GM18951 (cell line): ENCODE measurements around the gene MAST2.

Experiments used
- POLR2A ChIP-seq: IDR thresholded peaks from 4 replicates; pipeline ENCODE4 v1.6.1; 2011; ENCODE audit warnings: mild to moderate bottlenecking; ENCODE audit not compliant: insufficient read length, insufficient read depth; ENCODE audit errors: extremely low read depth
- in situ Hi-C: fragments of 300-500 bp; cut with MboI; formaldehyde crosslinking; loops from one replicate; pipeline ENCODE4 v1.12.0; 2022; ENCODE audit warnings: low sequenced_read_pairs, mixed read lengths, inconsistent platforms; ENCODE audit not compliant: unreplicated experiment

Gene MAST2

DNA sequence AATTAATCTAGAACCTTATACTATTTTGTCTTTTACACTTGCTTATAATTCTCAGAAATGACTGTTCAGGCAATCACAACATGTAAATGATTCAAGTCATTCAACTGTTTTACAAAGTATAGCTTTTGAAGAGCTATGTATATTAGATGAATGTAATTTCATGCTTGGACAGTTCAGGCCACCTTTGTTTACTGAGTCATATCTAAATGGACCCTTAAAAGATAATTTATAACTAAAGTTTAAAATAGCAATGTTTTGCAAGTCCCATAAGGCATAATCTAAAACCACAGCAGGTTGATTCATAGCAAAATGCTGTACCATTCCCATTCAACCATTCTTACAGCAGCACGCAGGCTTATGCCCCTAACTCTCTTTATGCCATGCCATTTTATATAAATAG, 264.2 kb downstream of the MAST2 start:
- in situ Hi-C loops = no loop called here
- no peak for TF ChIP-seq POLR2A

- TF ChIP-seq POLR2A = no peak
- in situ Hi-C loops = no loop called here
Observed at GRCh38 chr1:46068525-46068924, 265.1 kb downstream of the MAST2 start.

GRCh38 chr1:46070164-46070814, 266.9 kb downstream of the MAST2 start:
- in situ Hi-C loops = no loop called here
- TF ChIP-seq POLR2A = no peak

GRCh38 chr1:46072975-46073374, 269.6 kb downstream of the MAST2 start:
- no peak for TF ChIP-seq POLR2A
- in situ Hi-C loops = no loop called here

DNA sequence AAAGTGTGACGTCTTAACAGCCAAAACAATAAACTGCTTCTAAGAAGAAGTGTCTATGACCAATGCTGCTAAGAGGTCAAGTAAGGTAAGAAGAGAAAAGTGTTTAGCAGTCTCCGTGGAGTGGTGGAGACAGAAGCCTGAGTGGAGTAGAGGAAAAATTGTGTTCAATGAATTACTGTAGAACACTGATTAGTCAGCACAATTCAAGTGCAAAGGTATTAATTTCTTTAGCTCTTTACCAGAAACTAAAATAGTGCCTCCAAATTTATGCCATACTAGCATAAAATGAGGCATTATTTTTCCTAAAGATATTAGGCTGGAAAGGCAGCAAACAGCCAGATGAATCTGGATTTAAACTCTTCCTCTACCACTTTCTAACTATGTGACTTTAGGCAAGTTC, 272.9 kb downstream of the MAST2 start:
- no peak for TF ChIP-seq POLR2A
- in situ Hi-C loops = no loop called here

- in situ Hi-C loops = no loop called here
- TF ChIP-seq POLR2A = no peak
Observed at GRCh38 chr1:46077644-46078043, 274.2 kb downstream of the MAST2 start.

- in situ Hi-C loops = no loop called here
- no peak for TF ChIP-seq POLR2A
Observed at GRCh38 chr1:46080257-46080656, 276.8 kb downstream of the MAST2 start.

GRCh38 chr1:46081206-46081605, 277.8 kb downstream of the MAST2 start:
- in situ Hi-C loops = no loop called here

GRCh38 chr1:46081619-46082018, 278.2 kb downstream of the MAST2 start:
- in situ Hi-C loops = no loop called here
- no peak for TF ChIP-seq POLR2A

More at GRCh38 chr1:46081206-46081605, 277.8 kb downstream of the MAST2 start:
- TF ChIP-seq POLR2A = no peak

GRCh38 chr1:46083579-46083978, 280.2 kb downstream of the MAST2 start:
- TF ChIP-seq POLR2A = no peak
- in situ Hi-C loops = no loop called here

DNA sequence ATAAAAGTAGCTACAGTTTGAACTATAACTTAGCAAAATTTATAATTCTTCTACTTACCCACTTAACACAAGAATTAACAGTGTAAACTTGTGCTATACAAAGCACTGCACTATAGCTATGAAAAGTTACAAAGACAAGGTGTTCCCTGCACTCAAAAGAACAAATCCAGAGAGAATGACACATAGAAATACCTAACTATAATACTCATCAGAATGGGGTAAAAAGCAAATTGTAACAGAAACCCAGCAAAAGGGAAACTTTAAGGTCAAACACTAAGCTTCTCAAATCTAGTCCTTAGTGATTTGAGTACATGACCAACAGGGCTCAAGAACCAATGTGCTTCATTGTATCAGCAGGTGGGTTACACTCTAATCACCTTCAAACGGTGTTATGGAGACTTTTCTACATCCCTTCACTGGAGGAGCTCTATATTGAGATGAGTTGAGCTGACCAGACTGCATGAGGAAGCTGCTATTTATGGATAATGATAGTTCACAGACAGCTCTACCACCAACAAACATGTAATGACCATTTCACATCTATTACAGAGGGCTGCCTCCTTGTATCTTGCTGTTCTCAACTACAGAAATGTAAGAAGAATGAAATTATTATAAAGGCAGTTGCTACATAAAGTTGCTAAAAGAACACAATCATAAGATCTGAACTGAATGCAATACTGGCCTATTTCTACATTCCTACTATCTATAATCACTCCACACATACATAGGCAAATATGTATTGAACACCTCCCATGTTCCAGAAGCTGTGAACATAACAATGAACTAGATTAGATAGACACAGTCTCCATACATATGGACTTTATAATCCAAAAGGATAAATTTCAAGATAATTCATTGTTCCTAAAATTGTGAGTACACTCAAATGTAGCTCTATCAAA, 281.4 kb downstream of the MAST2 start:
- in situ Hi-C loops = no loop called here
- TF ChIP-seq POLR2A = no peak
